SK-N-SH (cell line): ENCODE data around the gene CLMN. TPM values are rescaled to one million over a fixed set of nuclear protein-coding genes. Genes with fewer than 3 reads are reported as not detected.
"Not testable (repeated sequence)": the region's sequence is repeated elsewhere in the genome, so short reads cannot be mapped to it uniquely, and the experiment has no call there.

Experiments
- CTCF ChIA-PET: fragments of 300-600, 350-600 bp; formaldehyde crosslinking; extraction: SDS; loops from one replicate; lab custom pipeline; 2021; lab: Yijun Ruan, JAX
- POLR2A ChIA-PET: fragments of 350-600 bp; sonication (Branson Sonifier 250); formaldehyde crosslinking; extraction: SDS; loops from one replicate; lab custom pipeline; 2020; ENCODE audit warnings: antibody characterized with exemption, inconsistent platforms; lab: Yijun Ruan, JAX
- DNase-seq: peaks from one replicate; pipeline ENCODE4 v3.0.0; 2012
- H2AFZ ChIP-seq: fragments of 200-600 bp; sonication (generic); 2 replicates; pipeline ENCODE4 v1.8.1; 2016; ENCODE audit warnings: antibody characterized with exemption, mild to moderate bottlenecking, low read depth
- H3F3A ChIP-seq: fragments of 200-600 bp; sonication (generic); replicated peaks from 2 replicates; pipeline ENCODE3; 2016; ENCODE audit warnings: antibody characterized with exemption, mild to moderate bottlenecking; ENCODE audit not compliant: insufficient read depth
- H3K27ac ChIP-seq, 2 experiments: fragments of 200-500 bp in 1 of 2; fragments of 200-600 bp in 1 of 2; sonication (Bioruptor generic) in 1 of 2; sonication (generic), shearing (Covaris generic) in 1 of 2; 2 replicates each; pipeline versions ENCODE4 v1.5.1 to v1.6.1; 2014 to 2016; ENCODE audit warnings: low read depth in 2 of 2, inconsistent platforms in 1 of 2, low read length in 1 of 2, mild to moderate bottlenecking in 1 of 2, mixed read lengths in 1 of 2
- H3K27me3 ChIP-seq: fragments of 200-600 bp; sonication (generic), shearing (Covaris generic); 2 replicates; pipeline ENCODE4 v1.6.1; 2016; ENCODE audit warnings: mixed run types; ENCODE audit not compliant: insufficient read depth
- H3K36me3 ChIP-seq, 2 experiments: fragments of 200-500 bp in 1 of 2; fragments of 200-600 bp in 1 of 2; sonication (Bioruptor generic) in 1 of 2; sonication (generic) in 1 of 2; replicated peaks in 1 of 2; 2 replicates each; pipeline versions ENCODE3 to v1.5.1; 2014 to 2016; ENCODE audit warnings: low read length in 1 of 2, mild to moderate bottlenecking in 1 of 2; ENCODE audit not compliant: insufficient read depth in 2 of 2, control insufficient read depth in 1 of 2
- H3K4me1 ChIP-seq, 2 experiments: fragments of 200-500 bp in 1 of 2; fragments of 200-600 bp in 1 of 2; sonication (Bioruptor generic) in 1 of 2; sonication (generic), shearing (Covaris generic) in 1 of 2; 2 replicates each; pipeline versions ENCODE4 v1.5.1 to v1.6.1; 2014 to 2016; ENCODE audit warnings: low read depth in 1 of 2, low read length in 1 of 2, mixed run types in 1 of 2; ENCODE audit not compliant: insufficient read depth in 2 of 2, control insufficient read depth in 1 of 2
- H3K4me2 ChIP-seq: fragments of 200-600 bp; sonication (generic), shearing (Covaris generic); 2 replicates; pipeline ENCODE4 v1.6.1; 2017; ENCODE audit warnings: mixed run types
- H3K4me3 ChIP-seq, 2 experiments: fragments of 200-500 bp in 1 of 2; fragments of 200-600 bp in 1 of 2; sonication (Bioruptor generic) in 1 of 2; sonication (generic), shearing (Covaris generic) in 1 of 2; 2 replicates each; pipeline versions ENCODE4 v1.5.1 to v1.8.1; 2014 to 2016; ENCODE audit warnings: low read depth in 2 of 2, inconsistent platforms in 1 of 2, low read length in 1 of 2, mild to moderate bottlenecking in 1 of 2, mixed read lengths in 1 of 2, moderate library complexity in 1 of 2
- H3K79me2 ChIP-seq: fragments of 200-600 bp; sonication (generic); 2 replicates; pipeline ENCODE4 v1.8.1; 2017; ENCODE audit warnings: mild to moderate bottlenecking; ENCODE audit not compliant: insufficient read depth
- H3K9ac ChIP-seq: fragments of 200-600 bp; sonication (generic); 2 replicates; pipeline ENCODE4 v1.6.1; 2017; ENCODE audit warnings: mixed run types
- H3K9me2 ChIP-seq: fragments of 200-600 bp; sonication (generic); 2 replicates; pipeline ENCODE4 v1.6.1; 2017; ENCODE audit warnings: mixed run types
- H3K9me3 ChIP-seq: fragments of 200-600 bp; sonication (generic); 2 replicates; pipeline ENCODE4 v1.6.1; 2017; ENCODE audit warnings: mixed run types, mild to moderate bottlenecking, moderate library complexity
- H4K20me1 ChIP-seq: fragments of 200-600 bp; sonication (generic); 2 replicates; pipeline ENCODE4 v1.6.1; 2017; ENCODE audit warnings: mild to moderate bottlenecking, mixed run types; ENCODE audit not compliant: insufficient read depth
- EP300 ChIP-seq, 2 experiments: IDR thresholded peaks; 2 replicates each; pipeline versions ENCODE4 v1.4.0 to v1.6.1; 2012; ENCODE audit warnings: borderline replicate concordance in 1 of 2, low read depth in 1 of 2, low read length in 1 of 2
- GABPA ChIP-seq: IDR thresholded peaks from 2 replicates; pipeline ENCODE4 v1.4.0; 2012; ENCODE audit warnings: low read depth, mild to moderate bottlenecking
- POLR2AphosphoS5 ChIP-seq: IDR thresholded peaks from 2 replicates; pipeline ENCODE4 v1.6.1; 2012; ENCODE audit warnings: low read depth, low read length
- RAD21 ChIP-seq: IDR thresholded peaks from 2 replicates; pipeline ENCODE4 v1.6.1; 2012; ENCODE audit warnings: mild to moderate bottlenecking, low read length
- SMC3 ChIP-seq: IDR thresholded peaks from 2 replicates; pipeline ENCODE4 v1.6.1; 2012; ENCODE audit warnings: low read depth, low read length, improper control_type of control experiment
- TCF12 ChIP-seq: IDR thresholded peaks from 2 replicates; pipeline ENCODE4 v1.4.0; 2012
- TEAD4 ChIP-seq: IDR thresholded peaks from 2 replicates; pipeline ENCODE4 v1.4.0; 2012; ENCODE audit warnings: mild to moderate bottlenecking, borderline replicate concordance; ENCODE audit not compliant: insufficient read depth
- YY1 ChIP-seq: IDR thresholded peaks from 2 replicates; pipeline ENCODE4 v1.4.0; 2012; ENCODE audit warnings: low read depth, mild to moderate bottlenecking
- WGBS: methylation state at CpG from one replicate; pipeline ENCODE4 v1.1.6; 2017; ENCODE audit warnings: low lambda C conversion rate; 5-methylcytosine and 5-hydroxymethylcytosine counted together
- polyA plus RNA-seq, 3 experiments: library from polyadenylated mRNA; depleted of rRNA; stranded (reverse); fragments of >200 nt; gene quantifications; 2 replicates each; pipeline ENCODE4 v1.2.3, GENCODE V29; 2012
- TF ChIP-seq, protein P1 (sequence below): IDR thresholded peaks from 2 replicates; pipeline ENCODE4 v1.4.0; 2012; ENCODE audit warnings: low read depth
- TF ChIP-seq, protein P2 (sequence below): IDR thresholded peaks from 2 replicates; pipeline ENCODE4 v1.4.0; 2012; ENCODE audit warnings: low read depth, borderline replicate concordance
- TF ChIP-seq, protein P3 (sequence below): IDR thresholded peaks from 2 replicates; pipeline ENCODE4 v1.4.0; 2012; ENCODE audit warnings: low read depth, borderline replicate concordance

CLMN gene
- polyA plus RNA-seq, 1 of the 3 experiments (the other 2 are of a cell fraction), result 1.4 TPM

DNA sequence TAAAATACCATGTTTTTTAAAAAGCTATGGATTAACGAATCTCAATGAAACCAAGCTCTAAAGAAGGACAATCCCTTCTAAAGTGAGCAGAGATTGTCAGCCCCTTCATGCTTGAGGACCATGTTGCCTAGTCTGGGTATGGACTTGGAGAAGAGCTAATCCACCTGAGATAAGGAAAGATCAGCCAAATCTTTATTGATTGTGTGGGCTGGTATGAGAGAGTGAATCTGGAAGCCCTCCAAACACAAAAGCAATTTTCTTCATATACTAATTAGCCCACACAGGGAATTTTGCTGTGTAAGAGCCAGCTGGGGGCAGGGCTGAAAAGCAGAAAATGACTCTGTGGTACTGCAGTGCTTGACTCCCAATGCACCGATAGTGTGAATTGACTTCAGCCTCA lies 115.0 kb downstream of the CLMN start:
- POLR2A ChIA-PET, result interaction anchor here (0.7 kb wide), 1 partner anchor 322 kb away, joined by 3 read pairs; no protein-coding TSS in a partner anchor

DNA sequence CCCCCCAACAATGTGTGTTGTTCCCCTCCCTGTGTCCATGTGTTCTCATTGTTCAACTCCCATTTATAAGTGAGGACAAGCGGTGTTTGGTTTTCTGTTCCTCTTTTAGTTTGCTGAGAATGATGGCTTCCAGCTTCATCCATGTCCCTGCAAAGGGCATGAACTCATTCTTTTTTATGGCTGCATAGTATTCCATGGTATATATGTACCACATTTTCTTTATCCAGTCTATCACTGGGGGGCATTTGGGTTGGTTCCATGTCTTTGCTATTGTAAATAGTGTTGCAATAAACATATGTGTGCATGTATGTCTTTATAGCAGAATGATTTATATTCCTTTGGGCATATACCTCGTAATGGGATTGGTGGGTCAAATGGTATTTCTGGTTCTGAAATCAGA lies 118.0 kb downstream of the CLMN start:
- H3K4me1 ChIP-seq, H3K4me2 ChIP-seq, H3K36me3 ChIP-seq, H4K20me1 ChIP-seq, H3K27me3 ChIP-seq, H3K79me2 ChIP-seq, CTCF ChIA-PET, H3K27ac ChIP-seq, H3K9me3 ChIP-seq, H2AFZ ChIP-seq, H3K9me2 ChIP-seq, H3K4me3 ChIP-seq, DNase-seq, H3F3A ChIP-seq, H3K9ac ChIP-seq, POLR2A ChIA-PET: not testable (repeated sequence)
- WGBS, result 91% methylated on average over 2 of the region's 2 CpGs

More for the DNA sequence above, 115.0 kb downstream of the CLMN start:
- Histone ChIP-seq H3K4me1 (no peaks in the 10 kb centered on the region), H3K79me2 (no peaks in the 10 kb centered on the region), H3K4me3 (no peak overlapping the region), H4K20me1 (no peaks in the 10 kb centered on the region), H3K9ac (no peak overlapping the region), H3K27ac (no peak overlapping the region), H3K9me2 (no peaks in the 10 kb centered on the region), H3K27me3 (no peaks in the 10 kb centered on the region), H3K9me3 (no peaks in the 10 kb centered on the region), H3F3A (no peaks in the 10 kb centered on the region), H3K4me2 (no peak overlapping the region), H3K36me3 (no peaks in the 10 kb centered on the region), H2AFZ (no peak overlapping the region)
- WGBS, result 73% methylated on average over 2 of the region's 2 CpGs
- TF ChIP-seq POLR2AphosphoS5, result no peak
- no peak for TF ChIP-seq RAD21
- TF ChIP-seq YY1, result no peak
- TF ChIP-seq, protein P1, sequence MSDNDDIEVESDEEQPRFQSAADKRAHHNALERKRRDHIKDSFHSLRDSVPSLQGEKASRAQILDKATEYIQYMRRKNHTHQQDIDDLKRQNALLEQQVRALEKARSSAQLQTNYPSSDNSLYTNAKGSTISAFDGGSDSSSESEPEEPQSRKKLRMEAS, result no peak
- TF ChIP-seq GABPA, result no peak
- no peak for TF ChIP-seq EP300 (IDR thresholded peaks at IDR 0.05; ENCODE audit: borderline replicate concordance in 1 of 2, low read depth in 1 of 2, low read length in 1 of 2)
- TF ChIP-seq TEAD4, result no peak
- TF ChIP-seq, protein P2, sequence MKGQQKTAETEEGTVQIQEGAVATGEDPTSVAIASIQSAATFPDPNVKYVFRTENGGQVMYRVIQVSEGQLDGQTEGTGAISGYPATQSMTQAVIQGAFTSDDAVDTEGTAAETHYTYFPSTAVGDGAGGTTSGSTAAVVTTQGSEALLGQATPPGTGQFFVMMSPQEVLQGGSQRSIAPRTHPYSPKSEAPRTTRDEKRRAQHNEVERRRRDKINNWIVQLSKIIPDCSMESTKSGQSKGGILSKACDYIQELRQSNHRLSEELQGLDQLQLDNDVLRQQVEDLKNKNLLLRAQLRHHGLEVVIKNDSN, result no peak
- no peak for TF ChIP-seq SMC3
- TF ChIP-seq TCF12, result no peak
- TF ChIP-seq, protein P3, sequence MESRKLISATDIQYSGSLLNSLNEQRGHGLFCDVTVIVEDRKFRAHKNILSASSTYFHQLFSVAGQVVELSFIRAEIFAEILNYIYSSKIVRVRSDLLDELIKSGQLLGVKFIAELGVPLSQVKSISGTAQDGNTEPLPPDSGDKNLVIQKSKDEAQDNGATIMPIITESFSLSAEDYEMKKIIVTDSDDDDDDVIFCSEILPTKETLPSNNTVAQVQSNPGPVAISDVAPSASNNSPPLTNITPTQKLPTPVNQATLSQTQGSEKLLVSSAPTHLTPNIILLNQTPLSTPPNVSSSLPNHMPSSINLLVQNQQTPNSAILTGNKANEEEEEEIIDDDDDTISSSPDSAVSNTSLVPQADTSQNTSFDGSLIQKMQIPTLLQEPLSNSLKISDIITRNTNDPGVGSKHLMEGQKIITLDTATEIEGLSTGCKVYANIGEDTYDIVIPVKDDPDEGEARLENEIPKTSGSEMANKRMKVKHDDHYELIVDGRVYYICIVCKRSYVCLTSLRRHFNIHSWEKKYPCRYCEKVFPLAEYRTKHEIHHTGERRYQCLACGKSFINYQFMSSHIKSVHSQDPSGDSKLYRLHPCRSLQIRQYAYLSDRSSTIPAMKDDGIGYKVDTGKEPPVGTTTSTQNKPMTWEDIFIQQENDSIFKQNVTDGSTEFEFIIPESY, result no peak
- no peak for DNase-seq
- CTCF ChIA-PET, result interaction anchor here (1.4 to 2.0 kb wide), 2 partner anchors 30 to 227 kb away, joined by 3 to 9 read pairs; no protein-coding TSS in a partner anchor
